Naive B cell (primary cell): ENCODE measurements around the gene RAPGEF1. TPM values are rescaled to one million over a fixed set of nuclear protein-coding genes. Genes with fewer than 3 reads are reported as not detected.

ENCODE experiments used
- ATAC-seq, 2 donors: fragments of 150-1000 bp; cut with Tn5 transposase; 2 replicates each; pipeline ENCODE4 v1.10.0; 2021; ENCODE audit warnings: low read depth in 2 of 2, mild to moderate bottlenecking in 2 of 2, moderate library complexity in 2 of 2
- DNase-seq: peaks from one replicate; pipeline ENCODE4 v3.0.0; 2022
- H3K27ac Mint-ChIP-seq, 6 donors: one replicate each; pipeline ENCODE4 v1.8.0; 2020 to 2022; ENCODE audit warnings: mild to moderate bottlenecking in 6 of 6, mixed read lengths in 6 of 6, moderate library complexity in 5 of 6, inconsistent platforms in 2 of 6
- H3K27me3 Mint-ChIP-seq, 3 donors: one replicate each; pipeline ENCODE4 v1.8.0; 2021 to 2022; ENCODE audit warnings: mixed read lengths in 3 of 3, mild to moderate bottlenecking in 1 of 3
- H3K36me3 Mint-ChIP-seq, 2 donors: one replicate each; pipeline ENCODE4 v1.8.0; 2020 to 2022; ENCODE audit warnings: mixed read lengths in 2 of 2, inconsistent platforms in 1 of 2, mild to moderate bottlenecking in 1 of 2
- H3K4me1 Mint-ChIP-seq, 3 donors: one replicate each; pipeline ENCODE4 v1.8.0; 2020 to 2022; ENCODE audit warnings: mixed read lengths in 3 of 3, inconsistent platforms in 1 of 3, mild to moderate bottlenecking in 1 of 3, moderate library complexity in 1 of 3
- H3K4me3 Mint-ChIP-seq, 8 donors: one replicate each; pipeline ENCODE4 v1.8.0; 2020 to 2022; ENCODE audit warnings: mild to moderate bottlenecking in 8 of 8, mixed read lengths in 8 of 8, moderate library complexity in 8 of 8, inconsistent platforms in 2 of 8
- H3K9me3 Mint-ChIP-seq, 7 donors: one replicate each; pipeline ENCODE4 v1.8.0; 2020 to 2022; ENCODE audit warnings: mixed read lengths in 7 of 7, mild to moderate bottlenecking in 5 of 7, inconsistent platforms in 2 of 7, moderate library complexity in 1 of 7
- polyA plus RNA-seq, 6 donors: library from polyadenylated mRNA; unstranded; fragments of 300-500 nt; fragmentation: Illumina TruSeq; gene quantifications; one replicate each; pipeline ENCODE4 v1.2.3, GENCODE V29; 2021; ENCODE audit warnings: low read depth in 6 of 6

Gene RAPGEF1
- polyA plus RNA-seq, 6 donors from 2014 or later: 3.4 to 21.1 (median 7.9) TPM

- DNase-seq (no peak), ATAC-seq (no peak)
- H3K27ac Mint-ChIP-seq: peak overlapping the region in 2 of 6 donors; percentile 37 to 81
- peaks cover 23 to 43% of the 10 kb centered on the region in 2 donors for H3K36me3 Mint-ChIP-seq
- H3K4me1 Mint-ChIP-seq: peaks cover 19 to 29% (median 21%) of the 10 kb centered on the region in 3 donors
- peaks cover 0 to 2% (median 0%) of the 10 kb centered on the region in 7 donors for H3K9me3 Mint-ChIP-seq
- no peaks in the 10 kb centered on the region for H3K27me3 Mint-ChIP-seq
- H3K4me3 Mint-ChIP-seq: no peak overlapping the region
Observed at GRCh38 chr9:131619680-131620079, 120.2 kb downstream of the RAPGEF1 start.

GRCh38 chr9:131618785-131619184 lies 121.1 kb downstream of the RAPGEF1 start:
- Mint-ChIP-seq H3K27ac (peak overlapping the region in 3 of 6 donors; percentile 47 to 96 (median 81)), H3K4me1 (peaks cover 24 to 28% (median 26%) of the 10 kb centered on the region in 3 donors), H3K27me3 (no peaks in the 10 kb centered on the region), H3K36me3 (peaks cover 23 to 46% of the 10 kb centered on the region in 2 donors), H3K4me3 (no peak overlapping the region), H3K9me3 (peaks cover 0 to 2% (median 0%) of the 10 kb centered on the region in 7 donors)
- ATAC-seq (no peak), DNase-seq (no peak)

- Mint-ChIP-seq H3K4me3 (no peak overlapping the region), H3K9me3 (peaks cover 0 to 2% (median 0%) of the 10 kb centered on the region in 7 donors), H3K27me3 (no peaks in the 10 kb centered on the region), H3K4me1 (peaks cover 29 to 33% (median 32%) of the 10 kb centered on the region in 3 donors), H3K36me3 (peaks cover 23 to 50% of the 10 kb centered on the region in 2 donors), H3K27ac (peak overlapping the region in 3 of 6 donors; percentile 80 to 89 (median 81))
- DNase-seq: no peak
- ATAC-seq: no peak
Observed at GRCh38 chr9:131618071-131618479, 121.8 kb downstream of the RAPGEF1 start.

- Mint-ChIP-seq H3K36me3 (peaks cover 23 to 55% of the 10 kb centered on the region in 2 donors), H3K9me3 (peaks cover 0 to 2% (median 0%) of the 10 kb centered on the region in 7 donors), H3K4me1 (peaks cover 30 to 32% (median 30%) of the 10 kb centered on the region in 3 donors), H3K27ac (no peak overlapping the region), H3K4me3 (no peak overlapping the region), H3K27me3 (no peaks in the 10 kb centered on the region)
- DNase-seq (no peak), ATAC-seq (no peak)
Observed at GRCh38 chr9:131617611-131618010, 122.3 kb downstream of the RAPGEF1 start.

- Mint-ChIP-seq H3K36me3 (peaks cover 23 to 56% of the 10 kb centered on the region in 2 donors), H3K27me3 (no peaks in the 10 kb centered on the region), H3K4me3 (no peak overlapping the region)
Observed at GRCh38 chr9:131616983-131617604, 122.8 kb downstream of the RAPGEF1 start.

GRCh38 chr9:131614340-131614915 lies 125.4 kb downstream of the RAPGEF1 start:
- no peak overlapping the region for H3K27ac Mint-ChIP-seq
- peaks cover 18 to 41% of the 10 kb centered on the region in 2 donors for H3K36me3 Mint-ChIP-seq
- no peaks in the 10 kb centered on the region for H3K27me3 Mint-ChIP-seq
- peaks cover 11 to 25% (median 18%) of the 10 kb centered on the region in 3 donors for H3K4me1 Mint-ChIP-seq
- ATAC-seq (no peak), DNase-seq (no peak)
- no peaks in the 10 kb centered on the region for H3K9me3 Mint-ChIP-seq
- no peak overlapping the region for H3K4me3 Mint-ChIP-seq

More at GRCh38 chr9:131616983-131617604, 122.8 kb downstream of the RAPGEF1 start:
- Mint-ChIP-seq H3K27ac (peak overlapping the region in 1 of 6 donors; percentile 61), H3K9me3 (peaks cover 0 to 2% (median 0%) of the 10 kb centered on the region in 7 donors), H3K4me1 (peaks cover 24 to 32% (median 29%) of the 10 kb centered on the region in 3 donors)
- DNase-seq: no peak
- no peak for ATAC-seq

GRCh38 chr9:131613921-131614320 lies 126.0 kb downstream of the RAPGEF1 start:
- Mint-ChIP-seq H3K9me3 (no peaks in the 10 kb centered on the region), H3K27me3 (no peaks in the 10 kb centered on the region), H3K4me3 (no peak overlapping the region), H3K4me1 (peaks cover 10 to 23% (median 16%) of the 10 kb centered on the region in 3 donors), H3K36me3 (peaks cover 17 to 36% of the 10 kb centered on the region in 2 donors), H3K27ac (peak overlapping the region in 2 of 6 donors; percentile 34 to 94)
- DNase-seq: no peak
- ATAC-seq: no peak

- peaks cover 7 to 25% (median 18%) of the 10 kb centered on the region in 3 donors for H3K4me1 Mint-ChIP-seq
Observed at GRCh38 chr9:131612851-131613250, 127.0 kb downstream of the RAPGEF1 start.

GRCh38 chr9:131611586-131612315 lies 128.1 kb downstream of the RAPGEF1 start:
- Mint-ChIP-seq H3K9me3 (no peaks in the 10 kb centered on the region), H3K4me3 (no peak overlapping the region), H3K4me1 (peaks cover 7 to 29% (median 21%) of the 10 kb centered on the region in 3 donors), H3K36me3 (peaks cover 2 to 28% of the 10 kb centered on the region in 2 donors), H3K27ac (peak overlapping the region in 3 of 6 donors; percentile 23 to 93 (median 81)), H3K27me3 (no peaks in the 10 kb centered on the region)
- ATAC-seq (no peak), DNase-seq (no peak)

More at GRCh38 chr9:131612851-131613250, 127.0 kb downstream of the RAPGEF1 start:
- Mint-ChIP-seq H3K27me3 (no peaks in the 10 kb centered on the region), H3K27ac (peak overlapping the region in 4 of 6 donors; percentile 47 to 87 (median 74)), H3K9me3 (no peaks in the 10 kb centered on the region), H3K4me3 (no peak overlapping the region), H3K36me3 (peaks cover 6 to 28% of the 10 kb centered on the region in 2 donors)
- no peak for ATAC-seq
- DNase-seq: no peak

GRCh38 chr9:131610231-131610761 lies 129.6 kb downstream of the RAPGEF1 start:
- peaks cover 0 to 15% of the 10 kb centered on the region in 2 donors for H3K36me3 Mint-ChIP-seq
- H3K4me1 Mint-ChIP-seq: peaks cover 7 to 30% (median 21%) of the 10 kb centered on the region in 3 donors
- ATAC-seq: no peak
- peak overlapping the region in 4 of 6 donors; percentile 11 to 77 (median 42) for H3K27ac Mint-ChIP-seq
- no peak for DNase-seq
- no peaks in the 10 kb centered on the region for H3K9me3 Mint-ChIP-seq
- H3K27me3 Mint-ChIP-seq: no peaks in the 10 kb centered on the region
- no peak overlapping the region for H3K4me3 Mint-ChIP-seq

GRCh38 chr9:131609099-131609830 lies 130.6 kb downstream of the RAPGEF1 start:
- ATAC-seq (no peak), DNase-seq (no peak)
- no peaks in the 10 kb centered on the region for H3K9me3 Mint-ChIP-seq
- H3K36me3 Mint-ChIP-seq: peaks cover 5 to 17% of the 10 kb centered on the region in 2 donors
- H3K27me3 Mint-ChIP-seq: no peaks in the 10 kb centered on the region
- no peak overlapping the region for H3K4me3 Mint-ChIP-seq
- H3K27ac Mint-ChIP-seq: peak overlapping the region in 4 of 6 donors; percentile 36 to 80 (median 67)
- H3K4me1 Mint-ChIP-seq: peaks cover 11 to 30% (median 21%) of the 10 kb centered on the region in 3 donors

- Mint-ChIP-seq H3K27ac (peak overlapping the region in 2 of 6 donors; percentile 25 to 49), H3K4me3 (no peak overlapping the region), H3K4me1 (peaks cover 11 to 25% (median 15%) of the 10 kb centered on the region in 3 donors), H3K9me3 (no peaks in the 10 kb centered on the region), H3K36me3 (peaks cover 5 to 17% of the 10 kb centered on the region in 2 donors), H3K27me3 (no peaks in the 10 kb centered on the region)
- no peak for ATAC-seq
- DNase-seq: no peak
Observed at GRCh38 chr9:131608493-131609037, 131.3 kb downstream of the RAPGEF1 start.
